Hepatocyte (in vitro differentiated cells): ENCODE measurements around the gene TENT5C.

Source experiments
- CTCF ChIP-seq: fragments of 200-600 bp; sonication (generic); IDR thresholded peaks from 2 replicates; pipeline ENCODE4 v1.5.1; 2016; ENCODE audit warnings: antibody characterized with exemption, mild to moderate bottlenecking; ENCODE audit not compliant: poor library complexity
- EZH2 ChIP-seq: fragments of 200-600 bp; sonication (generic); IDR thresholded peaks from 2 replicates; pipeline ENCODE4 v1.6.1; 2016; ENCODE audit warnings: antibody characterized with exemption, mild to moderate bottlenecking, borderline replicate concordance
- EZH2phosphoT487 ChIP-seq: fragments of 200-600 bp; sonication (generic); IDR thresholded peaks from one replicate; pipeline ENCODE4 v1.6.1; 2018; ENCODE audit warnings: antibody characterized with exemption, mild to moderate bottlenecking, low read depth, moderate library complexity; ENCODE audit not compliant: unreplicated experiment, severe bottlenecking

GRCh38 chr1:117622726-117623125 lies 16.9 kb downstream of the TENT5C start:
- no peak for TF ChIP-seq CTCF
- TF ChIP-seq EZH2phosphoT487: no peak
- TF ChIP-seq EZH2: no peak
